Kidney (tissue), 14 donors: Measurements from ENCODE around the gene ETNK1. TPM values are rescaled to one million over a fixed set of nuclear protein-coding genes. Genes with fewer than 3 reads are reported as not detected.
A peak's percentile ranks its signal among the peaks of the same experiment; 100 is the strongest.

Source experiments
- DNase-seq, 5 donors: peaks; one replicate each; pipeline ENCODE4 v3.0.0-alpha.2; 2013 to 2020
- FAIRE-seq: peaks from 2 replicates; lab custom pipeline; 2012; peaks lifted over from hg19 to GRCh38; lab: Jason Lieb, UNC
- H3K27ac ChIP-seq, 2 donors: one replicate each; pipeline ENCODE4 v1.7.0; 2013; ENCODE audit warnings: low read depth in 2 of 2, low read length in 2 of 2, inconsistent platforms in 1 of 2
- H3K27me3 ChIP-seq: one replicate; pipeline ENCODE4 v1.7.1; 2013; ENCODE audit warnings: low read length, inconsistent platforms; ENCODE audit not compliant: control insufficient read depth, insufficient read depth
- H3K36me3 ChIP-seq, 3 donors: one replicate each; pipeline versions ENCODE4 v1.7.0 to v1.7.1; 2013; ENCODE audit warnings: low read length in 3 of 3, control low read depth in 1 of 3, inconsistent platforms in 1 of 3; ENCODE audit not compliant: insufficient read depth in 3 of 3, control insufficient read depth in 2 of 3
- H3K4me1 ChIP-seq, 3 donors: one replicate each; pipeline versions ENCODE4 v1.7.0 to v1.7.1; 2013; ENCODE audit warnings: low read length in 3 of 3, inconsistent platforms in 1 of 3, low read depth in 1 of 3; ENCODE audit not compliant: control insufficient read depth in 2 of 3, insufficient read depth in 2 of 3
- H3K4me3 ChIP-seq, 3 donors: one replicate each; pipeline versions ENCODE4 v1.7.0 to v1.8.1; 2013; ENCODE audit warnings: low read length in 3 of 3, control low read depth in 1 of 3, inconsistent platforms in 1 of 3
- H3K9ac ChIP-seq, 3 donors: one replicate each; pipeline versions ENCODE4 v1.7.0 to v1.7.1; 2013; ENCODE audit warnings: low read length in 3 of 3, control low read depth in 1 of 3, inconsistent platforms in 1 of 3
- H3K9me3 ChIP-seq, 3 donors: one replicate each; pipeline versions ENCODE4 v1.7.0 to v1.7.1; 2013; ENCODE audit warnings: low read length in 3 of 3, control low read depth in 1 of 3, inconsistent platforms in 1 of 3; ENCODE audit not compliant: control insufficient read depth in 2 of 3, insufficient read depth in 1 of 3
- CTCF ChIP-seq: IDR thresholded peaks from 3 replicates; pipeline ENCODE4 v1.5.1; 2012; ENCODE audit warnings: mild to moderate bottlenecking, moderate library complexity, borderline replicate concordance; ENCODE audit not compliant: insufficient read depth; ENCODE audit errors: extremely low read depth
- intact Hi-C: fragments of 100-400 bp; cut with DNase I; formaldehyde crosslinking; loops from one replicate; pipeline ENCODE4 v1.11.1; 2022
- polyA plus RNA-seq: library from polyadenylated mRNA; stranded (reverse); fragments of 350-450 nt; fragmentation: Illumina TruSeq; extraction: RNeasy Lipid Tissue Mini Kit (QIAGEN cat#74804); gene quantifications from one replicate; pipeline ENCODE4 v1.2.3, GENCODE V29; 2014; ENCODE audit warnings: low read depth, low replicate concordance; ENCODE audit not compliant: insufficient read depth
- total RNA-seq: library from RNA; stranded (reverse); fragmentation: NEBNext Ultra II Directional; extraction: Animal tissue kit (Norgen Biotek cat#: 25700); gene quantifications from one replicate; pipeline ENCODE4 v1.2.1, GENCODE V29; 2021
- donor health status: control.
- donor health status: control.
- donor health status: control.
- donor health status: control.
- donor health status: control.
- donor health status: DM: yes; HTN: yes; CAD: no.
- donor health status: Normal renal cell carcinoma (clear cell type).

Gene ETNK1
- total and polyA plus RNA-seq, 2 donors from 2014 or later: 12.7 to 83.4 TPM

- intact Hi-C loops: no loop called here
- H3K36me3 ChIP-seq: no peaks in the 10 kb centered on the region
- H3K9me3 ChIP-seq: no peaks in the 10 kb centered on the region
- TF ChIP-seq CTCF: no peak
- no peak for FAIRE-seq
- H3K27me3 ChIP-seq: no peaks in the 10 kb centered on the region
- no peak overlapping the region for H3K4me3 ChIP-seq
- no peak overlapping the region for H3K9ac ChIP-seq
- no peak overlapping the region for H3K27ac ChIP-seq
- DNase-seq: no peak
- no peaks in the 10 kb centered on the region for H3K4me1 ChIP-seq
These were observed 90.3 kb downstream of the ETNK1 start for GRCh38 chr12:22715254-22715653.

- FAIRE-seq: no peak
- no peak overlapping the region for H3K9ac ChIP-seq
- no peak overlapping the region for H3K27ac ChIP-seq
- no peaks in the 10 kb centered on the region for H3K4me1 ChIP-seq
- intact Hi-C loops: no loop called here
- no peaks in the 10 kb centered on the region for H3K36me3 ChIP-seq
- TF ChIP-seq CTCF: no peak
- no peak overlapping the region for H3K4me3 ChIP-seq
- DNase-seq: no peak
- no peaks in the 10 kb centered on the region for H3K27me3 ChIP-seq
- no peaks in the 10 kb centered on the region for H3K9me3 ChIP-seq
These were observed 94.8 kb downstream of the ETNK1 start for GRCh38 chr12:22719745-22720144.

- intact Hi-C loops: no loop called here
- Histone ChIP-seq H3K27me3 (no peaks in the 10 kb centered on the region), H3K4me1 (no peaks in the 10 kb centered on the region), H3K36me3 (no peaks in the 10 kb centered on the region), H3K9ac (no peak overlapping the region), H3K4me3 (no peak overlapping the region), H3K9me3 (no peaks in the 10 kb centered on the region), H3K27ac (no peak overlapping the region)
- TF ChIP-seq CTCF: no peak
- no peak for FAIRE-seq
- DNase-seq: no peak
These were observed 97.1 kb downstream of the ETNK1 start for GRCh38 chr12:22722081-22722480.

- no peak for FAIRE-seq
- peak in 1 of 5 donors; percentile 56 for DNase-seq
- H3K4me3 ChIP-seq: no peak overlapping the region
- H3K36me3 ChIP-seq: no peaks in the 10 kb centered on the region
- no peaks in the 10 kb centered on the region for H3K9me3 ChIP-seq
- TF ChIP-seq CTCF: no peak
- no peak overlapping the region for H3K9ac ChIP-seq
- no peaks in the 10 kb centered on the region for H3K4me1 ChIP-seq
- H3K27ac ChIP-seq: no peak overlapping the region
- H3K27me3 ChIP-seq: no peaks in the 10 kb centered on the region
- intact Hi-C loops: no loop called here
These were observed 97.8 kb downstream of the ETNK1 start for GRCh38 chr12:22722779-22723178.
